NCI-H524 (cell line): ENCODE data around the gene NPW.

Source experiments
- DNase-seq, 2 experiments: peaks; one replicate each; lab custom pipeline; 2025; lab: John Stamatoyannopoulos, UW

The NPW gene

DNA sequence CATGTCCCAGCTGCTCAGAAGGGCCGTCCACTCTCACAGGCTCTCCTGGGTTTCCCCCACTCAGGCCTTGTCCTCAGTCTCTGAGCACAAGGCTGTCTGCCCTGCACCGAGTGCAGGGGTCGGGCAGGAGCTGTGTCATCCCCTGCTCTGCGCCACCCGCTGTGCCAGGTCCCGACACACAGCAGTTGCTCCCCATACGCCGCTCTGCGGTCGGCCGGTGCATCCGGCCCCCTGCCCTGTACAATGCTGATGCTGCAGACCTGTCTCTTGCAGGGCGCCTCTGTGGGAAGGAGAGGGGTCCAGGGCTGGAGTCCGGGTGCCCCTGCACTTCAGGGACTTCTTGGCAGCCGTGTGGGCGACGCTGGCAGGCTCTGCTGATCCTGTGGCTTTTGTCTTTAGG is 34.3 kb downstream of the NPW start:
- DNase-seq = no peak

GRCh38 chr16:2054543-2055245 is 35.1 kb downstream of the NPW start:
- DNase-seq = no peak

- no peak for DNase-seq
These were observed 36.5 kb downstream of the NPW start for GRCh38 chr16:2056077-2056476.

- peak in 1 of 2 experiments; percentile 15 for DNase-seq
These were observed 37.3 kb downstream of the NPW start for GRCh38 chr16:2056681-2057407.

DNA sequence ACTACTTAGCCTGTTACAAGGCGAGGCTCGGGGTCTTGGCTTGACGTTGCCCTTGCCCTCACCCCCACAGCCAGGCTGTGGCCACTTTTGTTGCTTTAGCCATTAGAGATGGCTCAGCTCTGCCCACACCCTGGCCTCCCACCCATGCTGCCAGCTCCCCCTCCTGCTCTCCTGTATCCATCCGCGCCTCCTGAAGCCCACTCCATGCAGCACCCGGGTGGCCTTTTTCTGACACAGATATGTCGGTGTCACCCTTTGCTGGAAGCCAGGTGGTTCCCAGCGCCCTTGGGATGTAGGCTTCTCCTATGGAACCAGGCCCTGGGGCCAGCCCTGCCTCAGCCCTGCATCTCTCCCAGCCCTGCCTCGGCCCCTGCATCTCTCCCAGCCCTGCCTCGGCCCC is 37.9 kb downstream of the NPW start:
- no peak for DNase-seq

DNA sequence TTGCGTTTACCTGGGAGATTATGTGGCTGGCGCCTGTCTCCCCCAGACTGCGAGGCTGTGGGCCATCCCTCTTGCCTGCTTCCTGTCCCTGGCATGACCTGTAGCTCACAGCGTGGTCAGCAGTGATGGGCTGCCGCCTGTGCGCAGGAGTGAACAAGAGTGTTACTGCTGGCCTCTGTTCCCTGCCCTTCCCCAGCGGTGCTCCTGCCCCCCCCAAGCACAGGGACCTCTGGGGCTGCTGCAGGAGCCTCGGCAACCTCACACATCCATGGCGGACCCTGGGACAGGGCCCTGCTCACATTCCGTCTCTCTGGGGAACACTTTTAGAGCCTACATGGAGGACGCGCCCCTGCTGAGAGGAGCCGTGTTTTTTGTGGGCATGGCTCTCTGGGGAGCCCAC is 38.8 kb downstream of the NPW start:
- DNase-seq = no peak

GRCh38 chr16:2058872-2059271 is 39.3 kb downstream of the NPW start:
- no peak for DNase-seq

DNA sequence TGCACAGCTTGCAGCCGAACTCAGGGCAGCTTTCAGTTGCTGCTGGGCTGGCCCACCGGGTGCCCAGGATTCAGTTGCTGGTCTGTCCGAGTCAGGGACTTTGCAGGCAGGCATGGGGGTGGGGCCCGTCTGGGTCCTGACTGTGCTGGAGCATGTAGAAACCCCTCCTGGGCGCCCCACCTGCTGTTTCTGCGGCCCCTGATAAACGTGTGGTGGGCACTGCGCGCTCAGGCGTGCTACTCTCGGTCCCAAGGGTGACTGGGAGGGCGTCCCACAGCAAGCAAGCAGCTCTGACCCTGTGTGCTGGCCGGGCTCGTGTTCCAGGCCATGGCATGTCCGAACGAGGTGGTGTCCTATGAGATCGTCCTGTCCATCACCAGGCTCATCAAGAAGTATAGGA is 40.8 kb downstream of the NPW start:
- DNase-seq = no peak

DNA sequence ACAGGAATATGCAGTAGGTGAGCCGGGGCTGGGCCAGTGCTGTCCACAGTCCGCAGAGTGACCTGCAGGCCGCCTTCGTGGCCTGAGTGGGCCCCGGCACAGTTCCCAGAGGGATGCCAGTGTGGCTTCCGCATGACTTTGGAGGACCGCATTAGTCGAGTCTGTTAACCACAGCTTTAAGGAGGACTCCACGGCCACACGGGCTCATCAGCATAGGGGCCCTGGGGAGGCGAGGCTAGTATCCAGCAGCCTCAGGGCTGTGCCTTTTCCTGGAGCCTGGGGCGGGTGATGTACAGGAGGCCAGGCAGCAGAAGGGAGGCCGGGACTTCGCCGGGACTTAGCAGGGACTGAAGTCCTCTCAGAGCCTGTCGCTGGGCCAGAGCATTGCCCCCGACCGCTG is 41.4 kb downstream of the NPW start:
- no peak for DNase-seq

- no peak for DNase-seq
These were observed 41.9 kb downstream of the NPW start for GRCh38 chr16:2061526-2061925.

- no peak for DNase-seq
These were observed 43.2 kb downstream of the NPW start for GRCh38 chr16:2062801-2063200.

DNA sequence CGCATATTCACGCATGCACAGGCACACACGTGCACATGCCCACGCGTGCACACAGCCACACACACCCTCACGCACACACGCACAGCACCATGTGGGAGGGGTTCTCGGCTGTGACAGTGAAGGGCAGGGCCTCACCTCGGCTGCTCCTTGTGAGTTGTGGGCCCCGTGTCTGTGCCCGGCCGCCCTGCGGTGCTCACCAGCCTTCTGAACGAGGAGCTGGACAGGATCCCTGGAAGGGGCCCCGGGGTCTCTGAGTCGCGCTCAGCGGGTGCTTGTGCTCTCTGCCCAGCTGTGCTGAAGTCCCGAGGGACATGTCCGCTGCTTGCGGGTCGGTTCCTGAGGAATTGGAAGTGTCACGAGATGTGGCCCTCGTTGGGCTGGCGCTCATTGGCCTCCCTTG is 44.3 kb downstream of the NPW start:
- DNase-seq = no peak

DNA sequence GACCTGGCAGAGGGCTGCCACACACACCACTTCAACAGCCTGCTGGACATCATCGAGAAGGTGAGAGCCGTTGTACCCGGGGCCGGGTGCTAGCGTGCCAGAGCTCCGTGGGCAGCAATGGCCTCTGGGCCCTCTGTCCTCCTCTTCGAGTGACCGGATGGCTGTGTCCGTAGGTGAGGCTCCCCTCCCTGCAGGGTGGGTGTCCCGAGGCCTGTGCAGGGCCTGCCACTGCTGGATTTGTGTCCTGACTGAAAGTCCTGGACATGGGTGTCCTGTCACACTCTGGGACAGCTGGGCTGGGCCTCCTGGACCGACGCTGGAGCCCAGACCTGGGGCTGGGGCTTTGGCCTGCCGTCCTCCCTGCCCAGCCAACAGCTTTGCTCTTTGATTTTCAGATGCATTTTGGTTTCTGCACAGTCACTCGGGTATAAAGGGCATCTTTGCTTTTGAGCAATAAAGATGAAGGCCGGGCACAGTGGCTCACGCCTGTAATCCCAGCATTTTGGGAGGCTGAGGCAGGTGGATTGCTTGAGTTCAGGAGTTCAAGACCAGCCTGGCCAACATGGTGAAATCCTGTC is 44.9 kb downstream of the NPW start:
- no peak for DNase-seq

GRCh38 chr16:2066139-2066538 is 46.6 kb downstream of the NPW start:
- no peak for DNase-seq
